NAMALWA (cell line): Measurements from ENCODE around the gene ZSCAN5A.
"Not testable (repeated sequence)": the region's sequence is repeated elsewhere in the genome, so short reads cannot be mapped to it uniquely, and the experiment has no call there.

Source experiments
- DNase-seq: peaks from one replicate; pipeline ENCODE4 v3.0.0-alpha.2; 2015; ENCODE audit warnings: low spot score

ZSCAN5A gene

DNA sequence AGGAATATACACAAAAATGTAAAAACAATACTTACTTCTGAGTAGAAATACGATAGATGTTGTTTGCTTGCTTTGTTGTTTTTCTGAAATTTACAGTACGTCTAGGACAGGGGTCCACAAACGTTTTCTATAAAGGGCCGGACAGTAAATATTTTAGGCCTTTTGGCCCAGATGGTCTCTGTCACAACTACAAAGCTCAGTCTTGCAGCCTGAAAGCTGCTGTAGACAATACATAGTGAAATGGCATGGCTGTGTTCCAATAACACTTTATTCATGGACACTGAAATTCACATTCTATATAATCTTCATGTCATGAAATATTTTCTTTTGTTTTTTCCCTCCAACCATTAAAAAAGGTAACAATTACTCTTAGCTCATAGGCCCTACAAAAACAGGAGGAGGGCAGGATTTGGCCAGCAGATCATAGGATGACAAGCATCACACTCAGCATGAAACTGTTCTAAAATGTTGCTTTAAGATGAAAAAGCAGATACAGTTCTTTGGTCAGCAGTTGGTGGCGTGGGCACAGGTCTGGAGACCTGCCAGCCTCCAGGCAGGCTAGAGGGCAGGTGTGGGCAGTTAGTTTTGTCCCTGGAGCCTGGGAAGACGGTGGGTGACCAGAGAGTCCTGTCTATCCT lies 42.4 kb downstream of the ZSCAN5A start, which contains the start of gene EDDM13:
Gene EDDM13, plus strand, starts transcription at position 588 of the 638 bp plus-strand sequence. CDS start 87 bp downstream, outside the sequence.
- no peak for DNase-seq

DNA sequence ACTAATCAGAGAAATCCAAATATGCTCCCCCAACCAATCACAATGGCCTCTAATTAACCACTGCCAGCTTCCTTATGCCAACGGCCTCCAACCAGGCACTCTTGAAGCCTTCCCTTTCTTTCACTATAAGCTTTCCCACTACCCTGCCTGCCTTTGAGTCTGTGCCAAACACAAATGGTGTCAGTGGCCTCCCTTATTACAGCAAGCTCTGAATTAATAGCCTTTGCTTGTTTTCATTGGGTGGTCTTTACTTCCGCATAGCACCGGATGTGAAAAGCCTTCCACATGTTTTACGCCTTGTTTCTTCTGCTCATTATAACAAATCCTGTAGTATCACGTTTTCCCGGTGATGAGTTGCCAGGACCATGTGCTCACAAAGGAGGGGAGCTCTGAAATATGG lies 43.5 kb downstream of the ZSCAN5A start:
- DNase-seq, result no peak

DNA sequence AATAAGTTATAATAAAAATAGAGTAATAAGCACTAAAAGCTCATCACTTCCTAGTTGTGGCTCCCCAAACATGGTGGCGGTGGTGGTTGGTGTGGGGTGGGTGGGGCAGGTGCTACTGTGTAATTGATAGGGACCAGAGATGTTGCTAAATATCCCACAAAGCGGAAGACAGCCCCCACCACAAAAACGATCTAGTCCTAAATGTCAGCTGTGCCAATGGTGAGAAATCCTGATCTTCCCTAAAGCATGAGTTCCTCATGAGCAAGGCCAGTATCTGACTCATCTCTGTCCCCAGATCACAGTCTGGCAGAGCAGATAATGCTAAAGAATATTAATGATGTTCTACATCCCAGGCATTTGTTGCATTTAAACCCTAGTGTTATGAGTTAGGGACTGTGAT lies 44.0 kb downstream of the ZSCAN5A start:
- no peak for DNase-seq

DNA sequence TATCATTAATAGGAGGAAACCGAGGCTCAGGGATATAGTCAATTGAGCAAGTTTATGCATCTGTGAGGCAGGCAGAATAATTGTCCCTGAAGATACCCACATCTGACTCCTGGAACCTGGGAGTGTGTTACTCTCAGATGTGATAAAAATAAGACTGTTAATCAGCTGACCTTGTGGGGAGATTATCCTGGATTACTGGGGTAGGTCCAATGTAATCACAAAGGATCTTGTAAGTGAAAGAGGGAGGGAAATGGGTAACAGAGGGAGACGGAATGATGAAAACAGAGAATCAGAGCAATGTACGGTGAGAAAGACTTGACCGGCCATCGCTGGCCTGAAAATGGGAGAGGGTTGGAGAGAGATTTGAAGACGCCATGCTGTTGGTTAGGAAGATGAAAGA lies 45.3 kb downstream of the ZSCAN5A start:
- no peak for DNase-seq

DNA sequence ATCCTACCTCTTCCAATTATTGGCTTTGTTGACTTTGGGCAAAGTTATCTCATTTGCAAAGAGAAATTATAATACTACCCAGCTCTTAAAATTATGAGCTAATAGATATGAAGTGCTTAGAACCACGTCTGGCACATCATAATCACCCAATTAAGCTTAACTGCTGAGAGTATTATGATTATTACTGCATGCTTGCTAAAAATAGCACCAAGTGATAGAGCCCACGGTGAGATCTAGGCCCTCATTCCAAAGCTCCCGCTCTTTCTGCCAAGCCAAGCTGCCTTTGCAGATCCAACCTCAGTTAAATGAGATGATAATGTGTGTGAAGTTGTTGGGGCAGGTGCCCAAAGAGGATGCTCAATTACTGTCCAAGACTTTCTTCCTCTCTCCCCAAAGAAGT lies 48.6 kb downstream of the ZSCAN5A start:
- DNase-seq, result no peak

DNA sequence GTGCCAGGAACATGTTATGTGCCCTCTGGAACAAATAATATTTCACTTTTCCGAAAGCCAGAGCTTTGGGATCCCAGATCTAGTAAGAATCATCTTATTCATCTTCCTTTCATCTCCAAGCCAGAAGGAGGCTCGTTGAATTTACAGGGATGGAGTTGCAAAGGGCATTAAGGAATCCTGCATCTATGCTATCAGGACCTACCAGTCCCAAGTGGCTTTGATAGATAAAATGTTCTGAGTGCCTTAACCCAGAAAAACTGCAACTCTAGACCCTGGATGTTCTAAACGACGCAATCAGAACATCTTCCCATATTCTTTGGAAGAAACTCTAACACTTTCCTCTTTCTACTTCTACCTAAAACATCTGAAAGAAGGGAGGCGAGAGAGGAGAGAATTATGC lies 51.3 kb downstream of the ZSCAN5A start:
- no peak for DNase-seq

DNA sequence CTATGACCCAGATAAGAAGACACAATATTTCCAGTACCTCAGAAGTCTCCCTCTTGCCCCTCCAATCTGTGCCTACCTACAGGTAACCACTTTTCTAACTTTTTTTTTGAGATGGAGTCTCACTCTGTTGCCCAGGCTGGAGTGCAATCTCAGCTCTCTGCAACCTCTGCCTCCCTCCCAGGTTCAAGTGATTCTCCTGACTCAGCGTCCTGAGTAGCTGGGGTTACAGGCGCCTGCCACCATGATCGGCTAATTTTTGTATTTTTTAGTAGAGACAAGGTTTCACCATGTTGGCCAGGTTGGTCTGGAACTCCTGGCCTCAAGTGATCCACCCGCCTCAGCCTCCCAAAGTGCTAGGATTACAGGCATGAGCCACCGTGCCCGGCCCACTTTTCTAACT lies 52.7 kb downstream of the ZSCAN5A start:
- DNase-seq, result not testable (repeated sequence)

DNA sequence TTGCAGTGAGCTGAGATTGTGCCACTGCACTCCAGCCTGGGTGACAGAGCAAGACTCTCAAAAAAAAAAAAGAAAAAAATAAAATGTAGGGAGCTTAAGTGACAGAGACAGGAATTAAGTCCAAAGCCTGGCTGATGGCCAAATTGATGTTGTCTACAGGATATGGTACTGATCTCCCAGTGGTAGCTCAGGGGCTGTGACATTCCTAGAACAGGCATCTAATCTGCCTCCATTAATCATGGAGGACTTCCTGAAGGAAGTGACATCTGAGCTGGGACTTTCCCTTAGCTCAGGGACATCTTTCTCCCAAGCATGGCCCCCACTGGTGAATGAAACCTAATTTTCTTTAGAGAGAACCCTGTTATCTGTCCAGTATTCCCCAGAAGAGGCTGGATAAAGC lies 53.5 kb downstream of the ZSCAN5A start:
- no peak for DNase-seq

DNA sequence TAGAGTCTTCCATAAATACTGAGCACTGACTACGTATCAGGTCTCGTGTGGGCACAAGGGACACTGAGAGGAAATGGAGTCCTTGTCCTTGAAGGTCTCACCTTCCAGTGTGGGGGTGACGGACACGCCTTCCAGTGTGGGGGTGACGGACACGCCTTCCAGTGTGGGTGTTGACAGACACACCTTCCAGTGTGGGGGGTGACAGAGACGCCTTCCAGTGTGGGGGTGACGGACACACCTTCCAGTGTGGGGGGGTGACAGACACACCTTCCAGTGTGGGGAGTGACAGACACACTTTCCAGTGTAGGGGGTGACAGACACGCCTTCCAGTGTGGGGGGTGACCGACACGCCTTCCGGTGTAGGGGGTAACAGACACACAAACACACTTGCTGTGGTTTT lies 56.4 kb downstream of the ZSCAN5A start:
- no peak for DNase-seq

DNA sequence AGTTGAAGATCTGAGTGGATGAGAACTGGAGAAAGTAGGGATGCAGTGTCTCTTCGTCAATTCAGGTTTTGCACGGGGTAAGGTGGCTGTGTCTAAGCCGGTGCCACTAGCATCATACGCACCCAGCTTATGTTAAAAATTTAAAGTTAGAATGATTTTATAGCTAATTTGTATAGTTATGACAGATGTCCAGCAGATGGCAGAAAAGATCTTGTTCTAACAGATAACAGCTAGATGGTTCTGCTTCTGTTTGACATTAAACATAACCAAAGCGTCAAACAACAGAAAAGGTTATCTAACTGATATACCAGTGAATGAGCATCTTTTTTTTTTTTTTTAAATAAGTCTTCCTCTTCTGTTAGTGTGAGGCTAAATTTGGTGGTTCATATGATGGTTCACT lies 60.9 kb downstream of the ZSCAN5A start:
- DNase-seq, result peak; percentile 78

DNA sequence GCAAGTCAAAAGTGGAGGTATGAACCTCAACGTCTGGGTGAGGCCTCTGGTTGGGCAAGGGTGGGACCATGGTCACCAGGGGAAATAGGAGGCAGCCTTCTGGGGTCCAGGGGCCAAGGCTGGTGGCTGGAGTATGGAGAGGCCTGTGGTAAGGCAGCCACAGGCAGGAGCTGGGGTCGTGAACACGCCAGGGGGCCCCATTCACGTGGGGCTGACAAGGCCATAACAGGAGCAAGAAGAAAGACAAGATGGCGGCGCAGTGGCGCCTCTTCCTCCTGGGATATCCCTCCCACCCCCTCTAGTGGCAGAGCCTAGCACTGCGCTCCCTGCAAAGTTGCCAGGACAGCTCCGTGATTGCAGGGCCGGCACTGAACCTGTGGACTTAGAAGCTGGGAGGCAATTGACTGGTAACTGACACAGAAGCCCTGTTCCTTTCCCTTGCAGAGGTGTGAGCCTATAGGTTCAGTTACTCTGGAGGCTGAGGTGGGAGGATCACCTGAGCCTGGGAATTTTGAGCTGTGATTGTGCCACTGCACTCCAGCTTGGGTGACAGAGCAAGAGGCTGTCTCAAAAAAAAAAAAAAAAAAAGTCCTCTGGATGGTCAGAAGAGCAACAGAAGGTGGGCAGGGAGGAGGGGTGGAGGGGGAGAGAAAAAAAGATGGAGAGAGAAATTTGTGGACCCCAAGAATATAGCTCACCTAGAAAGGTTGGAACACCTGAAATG lies 61.8 kb downstream of the ZSCAN5A start:
- peak; percentile 84 for DNase-seq

DNA sequence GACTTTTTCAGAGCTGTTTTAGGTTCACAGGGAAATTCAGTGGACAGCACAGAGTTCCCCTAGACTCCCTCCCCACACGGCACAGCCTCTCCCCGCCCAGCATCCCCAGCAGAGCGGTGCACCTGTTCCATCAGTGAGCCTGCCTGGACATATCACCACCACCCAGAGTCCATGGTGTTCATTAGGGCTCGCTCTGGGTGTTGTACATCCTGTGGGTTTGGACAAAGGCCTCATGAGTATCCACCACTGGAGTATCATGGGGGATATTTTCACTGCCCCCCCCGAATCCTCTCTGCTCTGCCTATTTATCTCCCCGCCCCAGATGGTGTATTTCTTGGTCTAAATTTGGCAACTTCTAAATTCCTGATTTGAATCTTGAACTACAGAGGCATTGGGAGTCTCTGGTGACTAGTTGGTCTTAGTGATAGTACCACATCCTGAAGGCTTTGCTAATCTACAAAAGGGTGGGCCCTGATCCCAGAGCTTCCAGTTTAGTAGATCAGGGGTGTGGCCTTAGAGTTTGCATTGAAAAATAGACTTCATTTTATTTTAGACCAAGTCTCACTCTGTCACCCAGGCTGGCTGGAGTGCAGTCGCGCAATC lies 65.8 kb downstream of the ZSCAN5A start:
- DNase-seq, result not testable (repeated sequence)

DNA sequence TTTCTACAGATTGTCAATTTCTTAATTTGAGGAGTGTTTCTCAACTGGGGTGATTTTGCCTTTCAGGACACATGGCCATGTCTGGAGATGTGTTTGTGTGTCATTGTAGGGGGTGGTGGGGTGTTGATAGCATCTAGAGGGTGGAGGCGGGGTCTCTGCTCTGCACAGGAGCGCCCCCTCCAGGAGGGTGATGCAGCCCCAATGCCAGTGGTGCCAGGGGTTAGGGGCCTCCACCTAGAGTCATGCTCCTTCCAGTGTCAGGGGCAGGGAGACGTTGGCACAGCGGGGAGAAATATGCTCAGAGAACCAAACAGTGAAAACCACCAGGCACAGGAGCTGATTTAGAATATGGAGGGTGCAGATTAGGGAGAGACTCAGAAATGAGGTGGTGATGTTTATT lies 68.9 kb downstream of the ZSCAN5A start:
- not testable (repeated sequence) for DNase-seq

DNA sequence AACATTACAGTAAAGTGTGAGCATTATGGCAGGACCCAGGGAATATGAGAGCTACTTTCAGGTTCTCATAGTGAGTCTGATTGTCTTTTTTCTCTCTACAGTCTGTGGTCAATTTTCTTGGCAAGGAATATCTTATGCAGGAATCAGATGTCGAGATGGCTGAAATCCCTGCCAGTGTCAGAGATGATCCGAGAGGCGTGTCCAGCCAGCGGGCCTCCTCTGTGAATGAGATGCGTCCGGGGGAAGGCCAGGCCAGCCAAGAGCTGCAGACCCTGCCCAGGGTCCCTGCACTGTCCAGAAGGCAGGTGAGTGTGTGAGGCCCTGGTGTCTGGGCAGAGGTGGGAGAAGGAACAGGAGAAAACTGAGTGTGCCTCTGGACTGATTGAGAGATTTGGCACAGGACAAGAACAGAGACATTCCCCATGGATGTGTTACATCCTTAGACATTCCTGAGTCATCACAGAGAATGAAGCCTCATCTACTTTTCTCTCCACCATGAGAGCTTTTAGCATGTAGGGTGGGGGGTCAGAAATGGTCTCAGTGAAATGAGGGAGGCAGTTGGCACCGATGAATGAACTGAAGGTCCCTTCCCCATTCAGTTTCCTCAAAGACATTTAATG lies 69.4 kb downstream of the ZSCAN5A start:
- no peak for DNase-seq

DNA sequence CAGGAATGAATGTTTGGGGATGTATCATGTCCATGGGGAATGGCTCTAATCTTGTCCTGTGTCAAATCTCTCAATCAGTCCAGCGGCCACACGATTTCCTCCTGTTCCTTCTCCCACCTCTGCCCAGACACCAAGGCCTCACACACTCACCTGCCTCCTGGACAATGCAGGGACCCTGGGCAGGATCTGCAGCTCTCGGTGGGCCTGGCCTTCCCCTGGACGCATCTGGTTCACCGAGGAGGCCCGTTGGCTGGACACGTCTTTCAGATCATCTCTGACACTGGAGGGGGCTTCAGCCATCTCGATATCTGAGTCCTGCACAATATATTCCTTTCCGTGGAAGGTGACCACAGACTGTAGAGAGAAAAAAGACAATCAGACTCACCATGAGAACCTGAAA lies 91.2 kb downstream of the ZSCAN5A start:
- DNase-seq, result no peak

DNA sequence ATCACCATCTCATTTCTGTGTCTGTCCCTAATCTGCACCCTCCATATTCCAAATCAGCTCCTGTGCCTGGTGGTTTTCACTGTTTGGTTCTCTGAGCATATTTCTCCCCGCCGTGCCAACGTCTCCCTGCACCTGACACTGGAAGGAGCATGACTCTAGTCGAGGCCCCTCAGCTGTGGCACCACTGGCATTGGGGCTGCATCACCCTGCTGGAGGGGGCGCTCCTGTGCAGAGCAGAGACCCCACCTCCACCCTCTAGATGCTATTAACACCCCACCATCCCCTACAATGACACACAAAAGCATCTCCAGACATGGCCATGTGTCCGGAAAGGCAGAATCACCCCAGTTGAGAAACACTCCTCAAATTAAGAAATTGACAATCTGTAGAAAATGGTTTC lies 91.7 kb downstream of the ZSCAN5A start:
- DNase-seq, result no peak

DNA sequence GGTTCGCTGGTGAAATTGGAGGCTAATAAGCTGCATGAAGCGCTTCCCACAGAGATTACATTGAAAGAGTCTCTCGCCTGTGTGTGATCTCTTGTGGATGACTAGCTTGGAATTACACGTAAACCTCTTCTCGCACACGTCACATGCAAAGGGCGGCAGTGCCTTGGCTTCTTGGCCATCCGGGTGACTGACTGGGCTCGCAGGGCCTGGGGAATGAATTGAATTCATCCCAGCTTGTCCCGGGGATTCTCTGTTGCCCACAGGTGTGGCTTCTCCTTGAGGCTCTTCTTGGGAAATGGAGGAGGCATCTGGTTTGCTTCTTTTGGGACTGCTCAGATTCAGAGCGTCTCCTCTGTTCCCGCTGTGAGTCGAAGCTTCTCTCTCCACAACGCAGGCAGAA lies 92.8 kb downstream of the ZSCAN5A start:
- no peak for DNase-seq

DNA sequence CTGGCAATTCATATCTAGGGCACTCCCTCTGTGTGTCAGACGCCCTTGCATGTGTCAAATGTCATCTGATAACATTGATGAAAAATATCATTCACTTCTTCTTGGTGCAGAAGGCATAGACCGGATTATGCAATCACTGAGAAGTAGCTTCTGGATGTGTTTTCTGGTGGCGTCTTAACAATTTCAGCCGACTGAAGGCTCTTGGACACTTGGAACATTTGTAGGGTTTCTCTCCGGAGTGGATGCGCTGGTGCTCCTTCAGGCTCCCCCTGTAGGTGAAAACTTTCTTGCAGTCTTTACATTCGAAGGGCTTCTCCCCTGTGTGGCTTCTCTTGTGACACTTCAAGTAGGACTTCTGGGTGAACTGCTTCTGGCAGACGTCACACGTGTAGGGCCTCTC lies 93.2 kb downstream of the ZSCAN5A start:
- peak; percentile 8 for DNase-seq

DNA sequence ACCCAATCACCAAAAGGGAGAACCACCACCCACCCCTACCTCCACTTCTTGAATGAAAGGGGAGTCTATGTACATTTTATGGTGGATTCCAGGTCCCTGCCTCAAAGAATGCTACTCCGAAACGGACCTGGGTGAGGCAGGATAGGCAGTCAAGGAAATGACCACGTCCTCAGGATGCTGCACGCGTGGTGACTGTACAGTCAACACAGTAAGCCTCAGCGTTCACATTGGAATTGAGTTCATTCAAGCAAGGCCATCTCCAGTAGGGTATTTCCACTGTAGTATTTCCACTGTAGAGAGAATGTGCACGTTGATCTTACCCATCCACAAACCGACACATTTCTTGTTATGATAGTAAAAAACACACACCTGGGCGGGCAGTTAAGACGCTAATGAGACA lies 95.7 kb downstream of the ZSCAN5A start:
- no peak for DNase-seq

DNA sequence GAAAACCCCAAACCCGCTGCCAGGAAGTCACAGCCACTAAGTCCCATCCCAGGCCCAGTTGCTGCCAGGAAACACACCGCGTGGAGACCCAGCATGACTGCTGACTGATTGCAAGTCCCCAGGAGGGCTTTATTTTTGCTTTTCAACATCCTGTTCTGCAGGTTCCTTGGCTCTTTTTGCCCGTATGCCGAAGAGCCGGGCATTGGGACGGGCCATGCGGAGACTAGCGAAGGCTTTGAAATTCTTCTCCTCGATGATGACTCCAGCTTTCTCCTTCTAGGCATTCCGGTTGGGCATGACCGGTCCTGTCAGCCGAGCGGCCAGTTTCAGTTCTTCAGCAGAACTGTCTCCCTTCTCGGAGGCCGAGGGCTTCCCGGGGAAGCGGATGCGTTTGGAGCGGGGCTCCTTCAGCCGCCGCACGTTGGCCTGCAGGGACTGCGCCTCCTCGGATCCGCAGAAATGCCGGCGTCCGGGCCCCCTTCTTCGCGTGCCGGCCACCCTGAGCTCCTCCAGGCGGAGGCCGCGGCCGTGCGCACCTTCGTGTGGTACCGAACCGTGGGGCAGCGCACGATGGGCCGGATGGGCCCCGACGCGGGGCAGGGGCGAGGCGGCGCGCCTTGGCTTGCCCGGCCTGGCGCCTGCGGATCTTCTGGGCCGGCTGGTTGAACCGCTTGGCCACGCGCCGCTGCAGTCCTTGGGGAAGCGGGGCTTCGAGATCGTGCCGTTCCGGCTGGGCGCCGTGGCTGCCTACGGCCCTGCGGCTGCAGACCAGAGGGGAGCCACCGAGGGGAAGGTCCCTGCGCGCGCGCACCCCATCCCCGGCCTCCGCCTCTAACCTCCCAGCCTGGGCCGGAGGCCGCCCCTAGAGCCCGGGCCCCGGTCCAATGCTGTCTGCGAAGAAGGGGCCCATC lies 97.3 kb downstream of the ZSCAN5A start:
- no peak for DNase-seq

DNA sequence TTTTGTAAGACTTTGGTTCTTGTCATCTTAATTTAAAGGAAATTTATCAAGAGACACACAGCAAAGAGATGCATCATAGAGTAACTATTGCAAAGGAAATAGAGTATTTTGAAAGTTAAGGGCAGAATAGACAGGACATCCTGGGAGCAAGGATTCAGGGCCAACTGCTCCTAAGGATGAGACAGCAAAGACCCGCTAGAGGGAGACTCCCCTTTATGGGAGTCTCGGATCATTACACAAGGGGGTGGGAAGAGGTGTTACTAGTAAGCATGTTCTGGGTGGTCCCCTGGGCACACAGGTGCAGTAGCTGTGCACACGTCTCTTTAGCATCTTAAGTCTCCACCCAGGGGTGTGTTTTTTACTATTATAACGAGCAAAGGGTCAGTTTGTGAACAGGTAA lies 102.9 kb downstream of the ZSCAN5A start:
- DNase-seq, result no peak

DNA sequence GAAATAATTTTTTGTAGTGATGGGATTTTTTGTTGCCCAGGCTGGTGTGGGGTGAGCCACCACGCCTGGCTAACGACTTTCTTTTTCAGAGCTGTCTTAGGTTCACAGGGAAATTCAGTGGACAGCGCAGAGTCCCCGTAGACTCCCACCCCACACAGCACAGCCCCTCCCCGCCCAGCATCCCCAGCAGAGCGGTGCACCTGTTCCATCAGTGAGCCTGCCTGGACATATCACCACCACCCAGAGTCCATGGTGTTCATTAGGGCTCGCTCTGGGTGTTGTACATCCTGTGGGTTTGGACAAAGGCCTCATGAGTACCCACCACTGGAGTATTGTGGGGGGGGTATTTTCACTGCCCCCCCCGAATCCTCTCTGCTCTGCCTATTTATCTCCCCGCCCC lies 104.6 kb downstream of the ZSCAN5A start:
- not testable (repeated sequence) for DNase-seq
